Central memory CD8-positive, alpha-beta T cell (primary cell): ENCODE measurements around the gene EPB41L1.

ENCODE experiments used
- ATAC-seq: fragments of 150-1000 bp; cut with Tn5 transposase; replicated peaks from 2 replicates; pipeline ENCODE4 v1.10.0; 2022; ENCODE audit warnings: mild to moderate bottlenecking, moderate FRiP score, moderate number of reproducible peaks; ENCODE audit not compliant: poor library complexity, severe bottlenecking; ENCODE audit errors: extremely low read depth
- DNase-seq, 2 donors: peaks; one replicate each; pipeline ENCODE4 v3.0.0; 2021; ENCODE audit warnings: low spot score in 2 of 2
- H3K27ac Mint-ChIP-seq: one replicate; pipeline ENCODE4 v1.8.0; 2022; ENCODE audit warnings: low read depth, mild to moderate bottlenecking, moderate library complexity, mixed read lengths
- H3K27me3 Mint-ChIP-seq: one replicate; pipeline ENCODE4 v1.8.0; 2022; ENCODE audit warnings: mixed read lengths
- H3K36me3 Mint-ChIP-seq: one replicate; pipeline ENCODE4 v1.8.0; 2022; ENCODE audit warnings: mild to moderate bottlenecking, moderate library complexity, mixed read lengths; ENCODE audit not compliant: insufficient read depth
- H3K4me1 Mint-ChIP-seq: one replicate; pipeline ENCODE4 v1.8.0; 2022; ENCODE audit warnings: mixed read lengths
- H3K4me3 Mint-ChIP-seq: one replicate; pipeline ENCODE4 v1.8.0; 2022; ENCODE audit warnings: mild to moderate bottlenecking, moderate library complexity, mixed read lengths
- H3K9me3 Mint-ChIP-seq: one replicate; pipeline ENCODE4 v1.8.0; 2022; ENCODE audit warnings: mixed read lengths

Gene EPB41L1

DNA sequence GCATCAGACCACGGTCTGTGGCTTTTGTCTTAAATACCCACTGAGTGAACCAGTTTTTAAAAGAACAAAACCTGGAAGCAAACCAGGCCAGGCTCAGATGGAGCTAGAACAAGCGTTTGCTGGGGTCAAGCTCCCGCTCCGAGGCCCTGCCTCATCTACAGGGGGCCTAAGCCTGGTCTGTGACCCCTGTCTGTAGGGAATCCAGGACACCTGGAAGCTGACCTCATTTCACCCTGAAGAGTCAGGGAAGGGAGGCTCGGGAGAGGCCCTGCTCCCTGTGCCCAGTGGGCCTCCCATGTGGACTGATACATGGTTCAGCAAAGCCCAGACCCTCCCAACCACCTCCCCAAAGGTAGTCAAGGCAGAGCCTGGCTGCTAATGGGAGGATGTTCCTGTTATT is 124.8 kb downstream of the EPB41L1 start:
- H3K9me3 Mint-ChIP-seq = no peaks in the 10 kb centered on the region
- peaks cover 2% of the 10 kb centered on the region for H3K36me3 Mint-ChIP-seq
- H3K4me1 Mint-ChIP-seq = no peaks in the 10 kb centered on the region
- ATAC-seq (no peak), DNase-seq (no peak)
- no peak overlapping the region for H3K4me3 Mint-ChIP-seq
- H3K27me3 Mint-ChIP-seq = peaks cover 70% of the 10 kb centered on the region
- H3K27ac Mint-ChIP-seq = no peak overlapping the region

DNA sequence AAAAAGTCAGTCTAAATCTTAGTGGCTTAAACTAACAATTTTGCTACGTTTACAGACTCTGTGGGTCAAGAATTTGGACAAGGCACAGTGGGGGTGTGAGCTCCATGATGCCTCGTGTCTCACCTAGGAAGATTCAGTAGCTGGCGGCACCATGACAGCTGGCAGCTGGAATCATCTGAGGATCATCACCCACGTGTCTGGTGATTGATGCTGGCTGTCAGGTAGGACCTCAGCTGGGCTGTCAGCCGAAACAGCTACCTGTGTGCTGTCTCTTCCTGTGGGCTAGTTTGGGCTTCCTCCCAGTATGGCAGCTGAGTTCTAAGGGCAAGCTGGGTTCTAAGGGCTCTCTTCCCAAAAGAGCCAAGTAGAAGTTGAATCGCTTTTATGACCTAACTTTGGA is 125.2 kb downstream of the EPB41L1 start:
- ATAC-seq = no peak
- Mint-ChIP-seq H3K36me3 (peaks cover 2% of the 10 kb centered on the region), H3K27me3 (peaks cover 65% of the 10 kb centered on the region), H3K27ac (no peak overlapping the region), H3K4me1 (no peaks in the 10 kb centered on the region), H3K4me3 (no peak overlapping the region), H3K9me3 (no peaks in the 10 kb centered on the region)
- DNase-seq = no peak

DNA sequence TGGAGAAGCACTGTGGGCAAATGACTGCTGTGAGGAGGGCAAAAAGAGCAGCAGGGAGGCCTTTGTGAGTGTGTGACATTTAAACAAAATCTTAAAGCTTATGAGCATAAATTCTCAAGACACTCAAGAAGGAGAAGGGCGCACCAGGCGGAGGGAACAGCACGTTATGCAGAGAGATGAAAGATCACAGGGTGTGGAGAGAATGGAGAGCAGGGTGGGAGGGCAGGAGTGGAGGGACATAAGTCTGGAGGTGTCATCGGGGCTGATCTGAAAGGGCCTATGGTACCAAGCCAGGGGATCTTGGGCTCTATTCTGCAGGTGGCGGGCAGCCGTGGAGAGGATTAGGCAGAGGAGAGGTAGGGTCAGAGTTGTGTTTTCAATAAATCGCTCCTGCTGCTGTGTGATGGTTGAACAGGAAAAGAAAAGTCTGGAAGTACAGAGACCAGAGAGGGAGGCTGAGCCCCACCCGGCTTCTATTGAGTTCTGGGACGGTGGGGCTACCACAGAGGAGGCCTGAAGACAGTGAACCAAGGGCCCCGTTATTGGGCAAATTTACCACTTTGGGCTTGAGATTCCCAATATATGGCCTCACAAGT is 127.3 kb downstream of the EPB41L1 start:
- Mint-ChIP-seq H3K36me3 (peaks cover 2% of the 10 kb centered on the region), H3K9me3 (no peaks in the 10 kb centered on the region), H3K4me3 (no peak overlapping the region), H3K27ac (no peak overlapping the region), H3K4me1 (no peaks in the 10 kb centered on the region), H3K27me3 (peaks cover 64% of the 10 kb centered on the region)
- DNase-seq = no peak
- no peak for ATAC-seq
